ENCODE measurements around the gene GMEB2. TPM values are rescaled to one million over a fixed set of nuclear protein-coding genes. Genes with fewer than 3 reads are reported as not detected.
"Not testable (repeated sequence)": the region's sequence is repeated elsewhere in the genome, so short reads cannot be mapped to it uniquely, and the experiment has no call there.

GMEB2 gene
- polyA plus RNA-seq, 4 donors = 8.4 to 10.4 (median 9.6) TPM

GRCh38 chr20:63563225-63563935, 63.5 kb downstream of the GMEB2 start:
- H3K4me3 ChIP-seq (ENCODE audit: low read depth in 1 of 3, low read length in 3 of 3) = no peak overlapping the region
- FAIRE-seq (no peak), DNase-seq (no peak)
- no peaks in the 10 kb centered on the region for H3K9me3 ChIP-seq (ENCODE audit: control insufficient read depth in 2 of 2, insufficient read depth in 1 of 2, low read depth in 1 of 2, low read length in 1 of 2)
- no peak overlapping the region for H3K27ac ChIP-seq (ENCODE audit: low read depth in 1 of 3, low read length in 2 of 3)
- no peaks in the 10 kb centered on the region for H3K4me1 ChIP-seq (ENCODE audit: control insufficient read depth in 3 of 3, insufficient read depth in 2 of 3, low read depth in 1 of 3, low read length in 2 of 3)
- H3K36me3 ChIP-seq (ENCODE audit: control insufficient read depth in 3 of 3, insufficient read depth in 2 of 3, low read depth in 1 of 3, low read length in 3 of 3) = peaks cover 3 to 81% (median 10%) of the 10 kb centered on the region in 3 donors
- 95% methylated on average over 39 to 55 of the region's 55 CpGs for WGBS, 3 donors
- no peaks in the 10 kb centered on the region for H3K27me3 ChIP-seq (ENCODE audit: control insufficient read depth in 3 of 3, insufficient read depth in 3 of 3, low read length in 3 of 3)

DNA sequence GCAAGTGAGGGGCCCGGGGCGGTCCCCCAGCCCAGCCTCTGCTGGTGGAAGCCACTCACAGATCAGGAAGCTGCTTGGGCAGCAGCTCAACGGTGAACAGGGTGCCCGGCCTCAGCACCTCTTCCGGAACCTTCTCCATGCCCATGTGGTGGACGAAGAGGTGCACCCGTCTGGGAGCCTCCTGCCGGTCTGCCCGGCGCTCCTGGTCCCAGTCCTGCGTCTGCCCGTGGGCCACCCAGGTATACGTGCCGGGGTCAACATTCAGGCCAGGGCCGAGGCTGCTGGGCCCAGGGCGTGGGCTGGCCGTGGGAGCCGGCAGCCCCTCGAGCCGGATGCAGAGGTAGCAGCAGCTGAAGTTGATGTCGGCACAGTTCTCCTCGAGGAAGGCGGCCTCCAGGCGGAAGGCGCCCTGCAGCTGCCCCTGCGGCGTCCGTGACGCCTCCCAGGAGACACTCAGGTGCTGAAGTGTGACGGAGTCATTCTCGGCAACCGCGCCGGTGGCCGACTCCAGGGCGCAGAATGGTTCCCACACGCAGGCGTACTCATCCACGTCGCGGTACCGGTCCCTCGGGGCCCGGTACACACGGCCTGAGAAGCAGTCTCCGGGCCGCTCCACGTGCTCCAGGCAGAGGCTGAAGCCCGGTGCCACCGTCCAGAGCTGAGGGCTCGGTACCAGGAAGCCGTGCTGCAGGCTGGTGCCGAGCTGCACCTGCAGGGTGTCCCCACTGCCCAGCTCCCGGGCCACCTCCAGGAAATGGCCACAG, 64.3 kb downstream of the GMEB2 start:
- H3K27me3 ChIP-seq (ENCODE audit: control insufficient read depth in 3 of 3, insufficient read depth in 3 of 3, low read length in 3 of 3) = no peaks in the 10 kb centered on the region
- H3K36me3 ChIP-seq (ENCODE audit: control insufficient read depth in 3 of 3, insufficient read depth in 2 of 3, low read depth in 1 of 3, low read length in 3 of 3) = peaks cover 3 to 78% (median 10%) of the 10 kb centered on the region in 3 donors
- FAIRE-seq (no peak), DNase-seq (no peak)
- no peaks in the 10 kb centered on the region for H3K4me1 ChIP-seq (ENCODE audit: control insufficient read depth in 3 of 3, insufficient read depth in 2 of 3, low read depth in 1 of 3, low read length in 2 of 3)
- H3K9me3 ChIP-seq (ENCODE audit: control insufficient read depth in 2 of 2, insufficient read depth in 1 of 2, low read depth in 1 of 2, low read length in 1 of 2) = no peaks in the 10 kb centered on the region
- H3K27ac ChIP-seq (ENCODE audit: low read depth in 1 of 3, low read length in 2 of 3) = no peak overlapping the region
- H3K4me3 ChIP-seq (ENCODE audit: low read depth in 1 of 3, low read length in 3 of 3) = no peak overlapping the region
- 93 to 94% (median 93%) methylated on average over 46 to 54 of the region's 54 CpGs for WGBS, 3 donors

DNA sequence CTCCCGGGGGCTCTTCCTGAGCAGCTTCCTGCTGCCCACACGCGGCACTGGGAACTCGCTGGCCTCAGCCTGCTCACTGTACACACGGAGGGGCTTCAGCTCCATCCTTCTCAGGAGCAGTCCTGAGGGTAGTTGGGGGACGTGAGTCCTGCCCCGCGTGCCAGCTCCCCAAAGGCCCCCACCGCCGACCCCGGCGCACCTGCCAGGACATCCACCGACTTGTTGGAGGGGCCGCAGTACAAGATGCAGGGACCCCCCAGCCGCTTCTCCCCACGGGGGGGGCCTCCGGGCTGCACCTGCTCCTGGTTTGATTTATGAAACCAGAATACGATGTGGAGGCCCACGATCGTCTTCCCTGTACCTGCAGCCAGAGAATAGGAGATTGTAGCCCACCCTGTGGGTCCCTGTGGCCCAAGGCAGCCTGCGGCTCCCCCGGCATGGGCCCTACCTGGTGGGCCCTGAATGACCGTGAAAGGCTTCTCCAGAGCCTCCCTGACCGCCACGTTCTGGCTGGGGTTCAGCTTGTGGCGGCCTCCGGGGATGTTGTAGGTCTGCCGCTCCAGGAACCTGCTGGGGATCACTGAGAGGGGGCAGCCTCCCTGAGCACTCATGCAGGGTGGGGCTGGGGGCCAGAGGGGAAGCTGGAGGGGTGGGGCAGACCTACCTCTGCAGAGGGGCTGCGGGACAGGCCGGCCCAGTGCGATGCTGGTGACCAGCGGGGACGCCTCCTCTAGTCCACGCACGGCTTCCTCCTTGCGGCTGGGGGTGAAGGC, 65.1 kb downstream of the GMEB2 start:
- no peak overlapping the region for H3K27ac ChIP-seq (ENCODE audit: low read depth in 1 of 3, low read length in 2 of 3)
- H3K27me3 ChIP-seq (ENCODE audit: control insufficient read depth in 3 of 3, insufficient read depth in 3 of 3, low read length in 3 of 3) = no peaks in the 10 kb centered on the region
- DNase-seq = no peak
- H3K36me3 ChIP-seq (ENCODE audit: control insufficient read depth in 3 of 3, insufficient read depth in 2 of 3, low read depth in 1 of 3, low read length in 3 of 3) = peaks cover 3 to 74% (median 10%) of the 10 kb centered on the region in 3 donors
- no peak overlapping the region for H3K4me3 ChIP-seq (ENCODE audit: low read depth in 1 of 3, low read length in 3 of 3)
- WGBS, 3 donors = 88 to 93% (median 92%) methylated on average over 30 to 36 of the region's 36 CpGs
- no peak for FAIRE-seq
- H3K4me1 ChIP-seq (ENCODE audit: control insufficient read depth in 3 of 3, insufficient read depth in 2 of 3, low read depth in 1 of 3, low read length in 2 of 3) = no peaks in the 10 kb centered on the region
- H3K9me3 ChIP-seq (ENCODE audit: control insufficient read depth in 2 of 2, insufficient read depth in 1 of 2, low read depth in 1 of 2, low read length in 1 of 2) = no peaks in the 10 kb centered on the region

GRCh38 chr20:63560856-63561609, 65.9 kb downstream of the GMEB2 start:
- 93 to 94% (median 93%) methylated on average over 26 of the region's 26 CpGs for WGBS, 3 donors
- no peak for FAIRE-seq
- Histone ChIP-seq H3K27ac (ENCODE audit: low read depth in 1 of 3, low read length in 2 of 3) (no peak overlapping the region), H3K4me1 (ENCODE audit: control insufficient read depth in 3 of 3, insufficient read depth in 2 of 3, low read depth in 1 of 3, low read length in 2 of 3) (no peaks in the 10 kb centered on the region), H3K4me3 (ENCODE audit: low read depth in 1 of 3, low read length in 3 of 3) (no peak overlapping the region), H3K36me3 (ENCODE audit: control insufficient read depth in 3 of 3, insufficient read depth in 2 of 3, low read depth in 1 of 3, low read length in 3 of 3) (peaks cover 3 to 69% (median 10%) of the 10 kb centered on the region in 3 donors), H3K9me3 (ENCODE audit: control insufficient read depth in 2 of 2, insufficient read depth in 1 of 2, low read depth in 1 of 2, low read length in 1 of 2) (no peaks in the 10 kb centered on the region), H3K27me3 (ENCODE audit: control insufficient read depth in 3 of 3, insufficient read depth in 3 of 3, low read length in 3 of 3) (no peaks in the 10 kb centered on the region)
- DNase-seq = no peak

DNA sequence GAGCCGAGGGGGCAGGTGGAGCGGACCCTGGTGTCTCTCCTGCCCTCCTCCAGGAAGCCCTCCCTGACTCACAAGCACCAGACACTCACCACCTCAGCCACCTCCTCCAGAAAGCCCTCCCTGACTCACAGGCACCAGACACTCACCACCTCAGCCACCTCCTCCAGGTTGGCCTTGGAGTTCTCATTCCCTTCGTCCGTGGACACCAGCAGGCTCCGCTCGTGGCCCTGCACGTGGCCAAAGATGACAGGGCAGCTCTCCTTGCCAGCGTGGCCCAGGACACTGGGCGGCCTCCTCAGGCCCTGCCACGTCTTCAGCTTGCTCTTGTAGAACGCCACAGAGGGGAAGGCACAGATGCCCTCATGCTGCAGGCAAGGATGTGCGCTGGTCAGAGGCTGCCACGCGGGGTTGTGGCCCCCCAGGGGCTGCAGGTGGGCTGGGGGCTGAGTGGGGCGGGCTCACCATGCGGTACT, 66.5 kb downstream of the GMEB2 start:
- no peak for FAIRE-seq
- WGBS, 3 donors = 93 to 96% (median 95%) methylated on average over 16 of the region's 16 CpGs
- Histone ChIP-seq H3K9me3 (ENCODE audit: control insufficient read depth in 2 of 2, insufficient read depth in 1 of 2, low read depth in 1 of 2, low read length in 1 of 2) (no peaks in the 10 kb centered on the region), H3K27me3 (ENCODE audit: control insufficient read depth in 3 of 3, insufficient read depth in 3 of 3, low read length in 3 of 3) (no peaks in the 10 kb centered on the region), H3K36me3 (ENCODE audit: control insufficient read depth in 3 of 3, insufficient read depth in 2 of 3, low read depth in 1 of 3, low read length in 3 of 3) (peaks cover 3 to 62% (median 10%) of the 10 kb centered on the region in 3 donors), H3K4me3 (ENCODE audit: low read depth in 1 of 3, low read length in 3 of 3) (no peak overlapping the region), H3K4me1 (ENCODE audit: control insufficient read depth in 3 of 3, insufficient read depth in 2 of 3, low read depth in 1 of 3, low read length in 2 of 3) (no peaks in the 10 kb centered on the region), H3K27ac (ENCODE audit: low read depth in 1 of 3, low read length in 2 of 3) (no peak overlapping the region)
- DNase-seq = no peak

GRCh38 chr20:63559485-63560332, 67.2 kb downstream of the GMEB2 start:
- H3K4me1 ChIP-seq (ENCODE audit: control insufficient read depth in 3 of 3, insufficient read depth in 2 of 3, low read depth in 1 of 3, low read length in 2 of 3); H3K27me3 ChIP-seq (ENCODE audit: control insufficient read depth in 3 of 3, insufficient read depth in 3 of 3, low read length in 3 of 3); H3K9me3 ChIP-seq (ENCODE audit: control insufficient read depth in 2 of 2, insufficient read depth in 1 of 2, low read depth in 1 of 2, low read length in 1 of 2); H3K27ac ChIP-seq (ENCODE audit: low read depth in 1 of 3, low read length in 2 of 3); FAIRE-seq; H3K4me3 ChIP-seq (ENCODE audit: low read depth in 1 of 3, low read length in 3 of 3); DNase-seq: not testable (repeated sequence)
- 95 to 96% (median 95%) methylated on average over 27 to 31 of the region's 31 CpGs for WGBS, 3 donors
- peaks cover 3 to 56% (median 10%) of the 10 kb centered on the region in 3 donors for H3K36me3 ChIP-seq (ENCODE audit: control insufficient read depth in 3 of 3, insufficient read depth in 2 of 3, low read depth in 1 of 3, low read length in 3 of 3)

GRCh38 chr20:63558804-63559484, 68.0 kb downstream of the GMEB2 start:
- DNase-seq = peak; percentile 49 to 73
- H3K36me3 ChIP-seq (ENCODE audit: control insufficient read depth in 3 of 3, insufficient read depth in 2 of 3, low read depth in 1 of 3, low read length in 3 of 3) = peaks cover 3 to 48% (median 10%) of the 10 kb centered on the region in 3 donors
- no peak for FAIRE-seq
- H3K27ac ChIP-seq (ENCODE audit: low read depth in 1 of 3, low read length in 2 of 3) = peak overlapping the region in 2 of 3 donors; percentile 6 to 68
- H3K4me3 ChIP-seq (ENCODE audit: low read depth in 1 of 3, low read length in 3 of 3) = no peak overlapping the region
- WGBS, 3 donors = 67 to 79% (median 70%) methylated on average over 14 of the region's 14 CpGs
- H3K27me3 ChIP-seq (ENCODE audit: control insufficient read depth in 3 of 3, insufficient read depth in 3 of 3, low read length in 3 of 3) = peaks cover 0 to 7% (median 0%) of the 10 kb centered on the region in 3 donors
- no peaks in the 10 kb centered on the region for H3K9me3 ChIP-seq (ENCODE audit: control insufficient read depth in 2 of 2, insufficient read depth in 1 of 2, low read depth in 1 of 2, low read length in 1 of 2)
- peaks cover 0 to 7% (median 0%) of the 10 kb centered on the region in 3 donors for H3K4me1 ChIP-seq (ENCODE audit: control insufficient read depth in 3 of 3, insufficient read depth in 2 of 3, low read depth in 1 of 3, low read length in 2 of 3)

All from small intestine (tissue), 7 donors.